IPS DF 4.7 (cell line): Measurements from ENCODE around the gene PEX26.
"Not testable (repeated sequence)": the region's sequence is repeated elsewhere in the genome, so short reads cannot be mapped to it uniquely, and the experiment has no call there.

Experiments used
- DNase-seq: peaks from one replicate; pipeline ENCODE4 v3.0.0-alpha.2; 2013; ENCODE audit warnings: low spot score; ENCODE audit errors: extremely low read depth

The PEX26 gene

GRCh38 chr22:18096823-18097222 lies 19.0 kb downstream of the PEX26 start:
- DNase-seq: no peak

GRCh38 chr22:18100781-18101180 lies 23.0 kb downstream of the PEX26 start:
- no peak for DNase-seq

DNA sequence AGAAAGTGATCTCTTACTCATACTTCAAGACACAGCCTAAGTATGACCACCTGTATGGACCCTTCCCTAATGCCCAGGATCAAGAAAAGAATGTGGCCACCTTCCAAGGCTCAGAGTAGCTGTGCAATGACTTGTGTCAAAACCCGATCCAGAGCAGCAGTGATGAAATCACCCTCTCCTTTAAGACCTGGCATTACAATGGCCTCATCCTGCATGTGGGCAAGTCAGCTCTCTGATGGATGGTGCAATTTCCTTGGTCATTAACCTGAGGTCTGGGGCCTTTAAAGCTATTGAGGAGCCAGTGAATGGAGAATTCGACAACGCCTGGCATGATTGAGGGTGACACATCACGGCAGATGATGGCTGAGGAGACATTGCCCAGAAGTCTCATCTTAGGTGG lies 23.7 kb downstream of the PEX26 start:
- no peak for DNase-seq

DNA sequence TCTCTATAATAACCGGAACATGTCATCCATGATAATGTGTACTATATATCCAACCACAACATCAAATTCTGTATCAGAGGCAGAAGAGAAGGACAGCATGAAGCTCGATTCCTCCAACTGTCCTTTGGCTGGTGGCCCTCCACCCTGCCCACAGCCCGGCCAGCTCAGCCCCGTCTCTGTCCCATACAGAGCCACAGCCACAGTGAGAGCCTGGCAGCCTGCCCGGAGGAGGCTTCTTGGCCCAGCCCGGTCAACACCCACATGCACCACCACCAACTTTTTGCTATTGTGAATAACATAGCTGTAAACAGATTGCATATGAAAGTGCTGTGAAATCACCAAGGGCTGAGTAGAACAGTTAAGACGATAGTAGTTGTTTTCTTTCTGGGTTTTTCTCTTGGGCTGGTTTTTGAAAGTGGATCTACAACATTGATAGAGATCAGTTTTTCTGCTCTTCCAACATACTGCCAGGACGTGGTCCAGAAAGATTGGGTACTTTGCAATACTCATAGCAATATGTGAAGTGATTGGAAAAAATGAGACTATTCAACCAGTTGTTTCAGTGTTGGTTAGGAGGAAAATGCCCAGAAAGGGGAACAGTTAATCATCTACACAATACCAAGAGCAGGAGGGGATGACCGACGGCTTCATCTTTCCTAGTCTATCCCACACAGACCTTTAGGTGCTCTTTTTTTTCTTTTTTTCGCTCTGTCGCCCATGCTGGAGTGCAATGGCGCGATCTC lies 25.9 kb downstream of the PEX26 start:
- no peak for DNase-seq

- no peak for DNase-seq
These were observed 26.8 kb downstream of the PEX26 start for GRCh38 chr22:18104566-18104965.

GRCh38 chr22:18105981-18106380 lies 28.2 kb downstream of the PEX26 start:
- DNase-seq: not testable (repeated sequence)

- DNase-seq: not testable (repeated sequence)
These were observed 29.0 kb downstream of the PEX26 start for GRCh38 chr22:18106550-18107341.

DNA sequence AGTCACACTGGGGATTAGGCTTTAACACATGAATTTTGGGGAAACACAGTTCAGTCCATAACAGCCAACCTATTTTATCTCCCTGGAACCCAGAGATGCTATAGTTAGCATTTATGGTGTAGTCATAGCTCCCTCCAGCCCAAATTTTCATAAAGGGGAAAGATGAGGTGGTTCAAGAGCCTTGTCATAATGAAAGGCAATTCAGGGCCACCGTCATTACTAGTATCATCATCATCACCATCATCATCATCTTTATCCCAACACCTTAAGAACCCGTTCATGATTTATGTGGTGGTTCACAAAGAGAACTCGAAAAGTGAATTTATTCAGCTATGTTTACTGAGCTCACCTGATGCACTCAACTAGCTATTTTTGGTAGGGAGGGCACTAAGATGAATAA lies 30.4 kb downstream of the PEX26 start:
- no peak for DNase-seq

- DNase-seq: no peak
These were observed 31.8 kb downstream of the PEX26 start for GRCh38 chr22:18109410-18110193.

GRCh38 chr22:18110194-18110953 lies 32.6 kb downstream of the PEX26 start, which contains the start of gene TUBA8:
Gene TUBA8, plus strand, starts transcription at chr22:18110809. Its CDS starts 57 bp downstream, at chr22:18110866.
- no peak for DNase-seq

GRCh38 chr22:18110954-18111758 lies 33.4 kb downstream of the PEX26 start:
- DNase-seq: no peak

GRCh38 chr22:18111759-18112330 lies 34.1 kb downstream of the PEX26 start:
- DNase-seq: no peak

DNA sequence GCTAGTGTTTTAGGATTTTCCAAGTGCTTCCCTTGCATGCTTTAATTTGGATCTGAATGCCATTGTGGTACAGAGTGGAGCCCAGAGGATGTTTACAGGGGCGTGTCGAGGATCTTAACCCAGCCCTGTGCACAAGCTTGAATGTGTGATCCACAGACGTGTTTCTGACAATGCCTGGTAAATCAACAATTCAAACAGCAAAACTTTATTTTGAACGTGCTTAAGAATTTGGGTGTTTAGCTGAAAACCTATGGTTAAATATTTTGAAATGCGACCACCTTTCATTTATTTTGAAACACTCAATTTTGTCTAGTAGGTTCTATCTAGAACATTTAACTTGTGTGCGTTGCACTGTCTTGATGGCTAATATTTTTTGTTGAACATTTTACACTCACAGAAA lies 34.6 kb downstream of the PEX26 start:
- DNase-seq: no peak

DNA sequence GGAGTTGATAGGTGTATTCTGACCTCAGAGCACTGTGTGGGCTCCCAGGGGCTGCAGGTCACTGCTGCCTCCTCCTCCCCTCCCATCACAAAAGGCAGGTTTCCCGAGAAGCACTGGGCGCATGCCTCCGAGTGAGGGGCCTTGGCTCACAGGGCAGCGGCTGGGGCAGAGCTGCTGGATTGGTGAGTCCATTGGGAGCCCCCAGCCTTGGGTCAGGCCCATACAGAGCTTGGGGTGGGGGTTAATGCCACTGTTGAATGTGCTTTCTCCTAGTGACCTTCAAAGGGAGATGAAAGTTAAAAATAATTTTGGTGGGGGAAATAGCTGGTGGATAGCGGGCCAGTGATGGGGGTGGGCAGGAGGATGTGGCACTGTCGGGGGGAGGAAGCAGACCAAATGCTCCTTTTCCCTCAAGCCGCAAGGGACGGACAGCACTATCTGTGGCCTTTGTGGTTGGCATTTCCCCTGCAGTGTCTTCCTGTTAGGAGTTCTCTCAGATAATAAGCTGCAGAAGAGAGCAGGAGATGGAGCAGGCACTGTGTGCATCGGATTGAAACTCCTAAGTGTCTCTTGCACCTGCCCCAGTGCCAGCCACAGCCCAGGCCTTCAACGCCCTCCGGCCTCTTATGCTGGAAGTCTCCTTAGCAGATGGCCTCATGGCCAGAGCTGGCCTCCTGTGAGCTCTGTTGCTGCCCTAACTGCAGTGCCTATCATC lies 36.0 kb downstream of the PEX26 start:
- DNase-seq: no peak

DNA sequence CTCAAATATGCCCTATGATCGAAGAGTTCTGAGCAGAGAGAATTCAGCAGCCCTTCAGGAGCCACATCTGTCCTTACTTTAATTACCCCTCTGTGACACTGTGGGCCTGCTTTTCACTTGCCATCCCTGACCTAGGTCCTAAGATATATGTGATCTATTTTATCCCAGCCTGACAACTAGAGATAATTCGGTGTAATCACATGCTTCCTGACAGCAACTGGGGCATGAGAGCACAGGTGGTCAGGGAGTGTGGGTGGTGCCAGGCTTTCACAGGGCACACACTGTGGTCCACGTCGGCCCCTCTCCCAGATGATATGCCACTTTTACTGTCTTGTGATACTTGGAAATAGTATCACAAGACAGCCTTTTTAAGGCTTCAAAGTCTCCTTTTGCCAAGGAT lies 36.7 kb downstream of the PEX26 start:
- no peak for DNase-seq

- DNase-seq: no peak
These were observed 37.3 kb downstream of the PEX26 start for GRCh38 chr22:18114976-18115652.

DNA sequence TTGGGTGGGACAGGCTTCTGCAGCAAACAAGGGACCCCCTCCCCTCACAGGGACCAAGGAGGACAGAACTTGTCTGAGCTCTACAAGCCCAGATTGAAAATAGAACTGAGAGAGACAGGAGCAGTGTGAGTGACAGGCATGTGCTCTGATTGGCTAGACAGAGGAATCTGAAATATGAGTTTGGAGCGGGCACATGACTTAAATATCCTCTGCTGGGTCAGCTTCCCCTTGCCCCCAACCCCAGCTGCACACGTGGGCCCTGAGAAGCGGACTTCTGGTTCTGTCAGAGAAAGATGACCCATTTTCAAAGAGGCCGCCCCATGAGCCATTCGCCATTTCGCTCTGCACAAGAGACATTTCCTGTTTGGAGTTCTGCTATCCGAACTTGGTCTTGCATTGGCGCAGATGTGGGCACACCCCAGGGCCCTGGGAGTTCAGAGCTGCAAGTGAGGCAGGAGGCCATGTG lies 38.1 kb downstream of the PEX26 start:
- DNase-seq: no peak

DNA sequence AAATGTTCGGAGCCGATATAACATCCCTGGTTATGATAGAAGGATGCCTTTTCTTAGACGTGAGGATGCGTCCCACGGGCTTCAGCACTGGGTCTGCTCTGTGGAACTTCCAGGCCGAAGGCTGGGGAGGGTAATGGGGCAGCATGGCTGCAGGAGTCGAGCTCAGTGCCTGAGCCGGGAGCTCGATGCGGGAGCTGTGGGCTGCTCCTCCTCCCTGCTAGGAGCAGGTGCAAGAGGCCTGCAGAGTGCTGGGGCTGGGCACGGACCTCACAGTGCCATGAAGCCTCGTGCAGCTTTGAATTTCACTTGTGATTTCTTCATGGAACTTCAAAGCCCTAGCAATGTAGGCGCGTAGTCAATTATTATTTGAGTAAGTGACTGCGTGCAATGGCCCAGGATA lies 38.8 kb downstream of the PEX26 start:
- DNase-seq: no peak
